HG02938 (cell line): ENCODE data around the gene TRIM21.
"Not testable (repeated sequence)": the region's sequence is repeated elsewhere in the genome, so short reads cannot be mapped to it uniquely, and the experiment has no call there.

Source experiments
- ATAC-seq: cut with Tn5 transposase; IDR thresholded peaks from one replicate; pipeline ENCODE4 v1.9.1; 2021; ENCODE audit warnings: mild to moderate bottlenecking, moderate library complexity; ENCODE audit not compliant: unreplicated experiment

Gene TRIM21

GRCh38 chr11:4393209-4393857, at the start of gene TRIM21:
TRIM21 (minus strand) TSS chr11:4393702; CDS start chr11:4390409, 3,293 bp downstream.
- ATAC-seq = peak; percentile 100

DNA sequence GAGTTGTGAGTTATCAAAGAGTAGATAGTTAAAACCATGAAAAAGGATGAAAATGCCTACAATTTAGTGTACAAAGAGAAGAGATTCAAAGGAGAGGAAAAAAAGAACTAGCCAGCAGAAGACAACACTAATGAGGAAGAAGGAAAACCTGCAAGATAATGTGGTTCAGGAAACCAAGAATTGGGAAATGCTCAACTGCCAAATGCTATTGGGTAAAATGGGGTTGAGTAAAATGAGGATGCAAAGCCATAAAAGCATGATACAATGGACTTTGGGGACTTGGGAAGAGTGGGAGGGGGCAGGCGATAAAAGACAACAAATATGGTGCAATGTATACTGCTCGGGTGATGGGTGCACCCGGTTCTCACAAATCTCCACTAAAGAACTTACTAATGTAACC, 48.0 kb upstream of the TRIM21 start:
- no peak for ATAC-seq

DNA sequence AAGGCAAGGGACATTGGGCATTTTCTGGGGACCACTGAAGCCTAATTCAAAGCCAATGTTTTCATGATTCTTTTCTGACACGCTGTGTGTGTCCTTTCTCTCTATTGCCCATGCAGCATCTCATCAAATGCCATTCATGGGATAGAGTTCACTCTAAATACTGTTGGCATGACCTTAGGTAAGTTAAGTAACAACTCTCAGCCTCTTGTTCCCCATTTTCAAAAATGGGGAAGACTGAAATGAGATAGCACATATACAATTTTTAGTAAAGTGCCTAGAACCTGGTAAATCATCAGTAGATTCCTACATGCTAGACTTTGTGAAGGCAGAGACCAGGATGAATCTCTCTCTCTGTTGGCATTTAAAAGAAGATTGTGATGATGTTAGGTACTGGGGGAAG, 42.9 kb upstream of the TRIM21 start:
- ATAC-seq = no peak

DNA sequence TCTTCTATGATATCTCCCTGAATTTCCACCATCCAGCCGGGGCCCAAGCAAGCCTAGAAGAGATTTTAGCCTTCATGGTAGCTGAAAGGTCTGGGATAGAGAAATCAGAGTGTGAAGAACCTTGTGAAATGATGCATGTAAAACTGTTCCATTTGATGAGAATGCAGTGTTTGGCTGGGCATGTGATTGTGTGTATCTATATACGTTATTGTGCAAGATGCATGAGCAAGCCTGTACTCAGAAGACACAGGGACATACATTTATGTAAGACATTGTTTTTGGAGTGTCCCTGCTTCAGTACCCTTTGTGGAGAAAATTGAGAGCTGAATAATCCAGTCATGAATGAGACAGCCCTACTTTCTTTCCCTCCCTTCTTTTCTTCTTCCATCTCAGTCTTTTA, 40.4 kb upstream of the TRIM21 start:
- ATAC-seq = no peak

DNA sequence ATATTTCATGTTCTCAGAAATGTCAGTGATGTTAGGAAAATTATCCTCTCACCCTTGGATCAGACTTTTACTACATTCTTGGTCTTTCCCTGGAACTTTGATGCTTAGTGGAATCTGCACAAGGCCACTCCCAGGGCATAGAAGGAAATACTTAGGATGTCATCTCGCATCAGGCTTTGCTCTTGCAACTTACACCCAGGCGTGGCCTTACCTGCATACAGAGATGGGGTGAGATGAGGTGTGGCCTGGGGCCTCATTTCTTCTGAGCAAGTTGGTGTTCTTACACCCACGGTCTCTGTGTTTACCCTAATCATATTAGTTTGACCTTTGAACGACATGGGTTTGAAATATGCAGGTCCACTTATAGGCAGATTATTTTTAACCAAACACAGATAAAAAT, 36.5 kb upstream of the TRIM21 start:
- no peak for ATAC-seq

DNA sequence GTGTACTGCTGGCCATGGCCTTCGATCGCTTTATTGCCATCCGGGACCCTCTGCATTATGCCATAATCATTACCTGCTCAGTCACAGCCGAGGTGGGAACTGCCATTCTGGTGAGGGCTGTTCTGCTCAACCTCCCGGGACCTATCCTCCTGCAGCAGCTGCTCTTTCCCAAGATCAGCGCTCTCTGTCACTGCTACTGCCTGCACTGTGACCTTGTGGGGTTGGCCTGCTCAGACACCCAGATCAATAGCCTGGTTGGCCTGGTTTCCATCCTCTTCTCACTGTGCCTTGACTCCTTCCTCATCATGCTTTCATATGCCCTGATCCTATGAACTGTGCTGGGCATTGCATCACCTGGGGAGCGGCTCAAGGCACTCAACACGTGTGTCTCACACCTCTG, 24.9 kb upstream of the TRIM21 start:
- ATAC-seq = no peak

DNA sequence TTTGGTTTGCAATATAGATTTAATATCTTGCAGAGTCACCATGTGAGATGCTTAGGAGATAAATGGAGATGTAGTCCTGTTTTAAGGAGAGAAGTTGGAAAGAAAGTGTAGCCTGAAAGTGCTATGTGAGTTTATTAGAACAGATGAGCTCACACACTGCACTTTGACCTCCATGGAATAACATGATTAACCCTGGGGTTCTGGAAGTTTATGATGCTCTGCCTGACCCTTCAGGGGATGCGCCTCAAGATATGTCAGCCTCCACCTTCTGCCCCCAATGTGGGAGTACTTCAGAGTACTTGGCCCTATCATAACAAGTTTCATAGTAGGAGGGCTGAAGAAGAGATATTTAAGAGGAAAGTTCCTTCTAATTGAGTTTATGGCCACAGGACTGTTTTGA, 23.3 kb upstream of the TRIM21 start:
- no peak for ATAC-seq

GRCh38 chr11:4416306-4416705, 22.8 kb upstream of the TRIM21 start:
- no peak for ATAC-seq

DNA sequence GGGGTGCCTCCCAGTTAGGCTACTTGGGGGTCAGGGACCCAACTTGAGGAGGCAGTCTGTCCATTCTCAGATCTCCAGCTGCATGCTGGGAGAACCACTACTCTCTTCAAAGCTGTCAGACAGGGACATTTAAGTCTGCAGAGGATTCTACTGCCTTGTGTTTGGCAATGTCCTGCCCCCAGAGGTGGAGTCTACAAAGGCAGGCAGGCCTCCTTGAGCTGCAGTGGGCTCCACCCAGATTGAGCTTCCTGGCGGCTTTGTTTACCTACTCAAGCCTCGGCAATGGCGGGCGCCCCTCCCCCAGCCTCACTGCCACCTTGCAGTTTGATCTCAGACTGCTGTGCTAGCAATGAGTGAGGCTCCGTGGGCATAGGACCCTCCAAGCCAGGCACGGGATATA, 12.7 kb upstream of the TRIM21 start:
- not testable (repeated sequence) for ATAC-seq

DNA sequence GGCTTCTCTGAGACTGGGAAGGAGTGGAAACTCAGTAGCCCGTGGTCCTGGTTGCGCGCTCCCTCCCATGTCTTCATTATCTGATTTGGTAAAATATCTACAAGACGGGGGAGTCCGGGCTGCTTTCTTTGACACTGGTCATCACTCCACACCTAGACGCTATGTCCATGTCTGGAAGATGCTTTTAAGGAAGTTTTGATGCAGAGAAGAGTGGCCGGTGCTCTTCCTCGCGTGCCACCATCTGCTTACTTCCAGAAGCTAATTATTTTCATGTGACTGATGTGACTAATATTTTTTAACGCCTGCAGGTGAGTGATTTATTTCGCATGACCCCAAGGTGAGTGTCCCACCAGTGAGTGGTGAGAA, 339 bp upstream of the TRIM21 start:
- peak; percentile 17 for ATAC-seq

- no peak for ATAC-seq
Observed at GRCh38 chr11:4388221-4388620, 5.3 kb downstream of the TRIM21 start.

- ATAC-seq = no peak
Observed at GRCh38 chr11:4385978-4386740, 7.3 kb downstream of the TRIM21 start.

- no peak for ATAC-seq
Observed at GRCh38 chr11:4381901-4382300, 11.6 kb downstream of the TRIM21 start.

DNA sequence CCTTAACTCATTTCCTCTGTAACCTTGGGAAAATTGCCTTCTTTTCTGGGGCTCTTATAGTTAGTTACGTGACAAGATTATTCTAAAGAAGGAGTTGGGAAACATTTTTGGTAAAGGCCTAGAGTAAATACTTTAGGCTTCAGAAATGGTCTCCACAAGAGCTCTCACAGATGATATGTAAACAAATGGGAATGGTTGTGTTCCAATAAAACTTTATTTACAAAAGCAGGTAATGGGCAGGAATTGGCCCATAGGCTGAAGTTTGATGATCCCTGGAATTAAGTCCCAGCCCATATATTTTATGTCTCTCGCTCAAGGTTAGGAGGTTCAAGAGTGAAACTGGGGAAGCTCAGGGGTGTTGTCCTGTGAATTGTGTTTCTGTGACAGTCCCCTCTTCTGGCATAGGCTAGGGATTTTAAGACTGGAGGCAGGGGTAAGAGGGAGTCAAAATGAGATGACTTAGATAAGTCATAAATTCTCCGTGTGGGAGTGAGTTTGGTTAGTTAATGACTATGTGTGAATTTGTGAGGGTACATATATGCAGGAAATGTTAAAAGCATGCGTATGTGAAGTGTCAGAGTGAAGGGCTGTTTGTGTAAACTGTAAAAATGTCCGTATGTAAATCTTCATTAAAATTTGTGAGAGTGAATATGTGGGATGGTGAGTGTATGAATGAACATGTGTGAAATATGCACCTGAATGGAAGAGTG, 17.9 kb downstream of the TRIM21 start:
- ATAC-seq = no peak

- ATAC-seq = no peak
Observed at GRCh38 chr11:4370166-4370565, 23.3 kb downstream of the TRIM21 start.

- no peak for ATAC-seq
Observed at GRCh38 chr11:4368286-4368685, 25.2 kb downstream of the TRIM21 start, which contains the start of gene OR52B4. OR52B4 (minus strand) TSS chr11:4368386; CDS start chr11:4368295, 91 bp downstream.

- ATAC-seq = not testable (repeated sequence)
Observed at GRCh38 chr11:4348142-4348541, 45.4 kb downstream of the TRIM21 start.

- not testable (repeated sequence) for ATAC-seq
Observed at GRCh38 chr11:4345366-4345765, 48.1 kb downstream of the TRIM21 start.
